Stimulated activated CD4-positive, alpha-beta T cell treated with anti-CD3 and anti-CD28 coated beads, Interleukin-1b, Interleukin-23, amount 100 ng/mL, for 4 hours (primary cell): ENCODE results near the gene LRP8.
A peak's percentile ranks its signal among the peaks of the same experiment; 100 is the strongest.

Experiments
- DNase-seq, 2 donors: peaks; one replicate each; pipeline ENCODE4 v3.0.0-alpha.2; 2020; ENCODE audit warnings: low read depth in 2 of 2

LRP8 gene

GRCh38 chr1:53328009-53328461 lies at the start of gene LRP8:
LRP8 (minus strand) TSS chr1:53328070; CDS start chr1:53327912, 158 bp downstream.
- peak; percentile 72 to 85 for DNase-seq

GRCh38 chr1:53377438-53377841 lies 49.6 kb upstream of the LRP8 start:
- no peak for DNase-seq

DNA sequence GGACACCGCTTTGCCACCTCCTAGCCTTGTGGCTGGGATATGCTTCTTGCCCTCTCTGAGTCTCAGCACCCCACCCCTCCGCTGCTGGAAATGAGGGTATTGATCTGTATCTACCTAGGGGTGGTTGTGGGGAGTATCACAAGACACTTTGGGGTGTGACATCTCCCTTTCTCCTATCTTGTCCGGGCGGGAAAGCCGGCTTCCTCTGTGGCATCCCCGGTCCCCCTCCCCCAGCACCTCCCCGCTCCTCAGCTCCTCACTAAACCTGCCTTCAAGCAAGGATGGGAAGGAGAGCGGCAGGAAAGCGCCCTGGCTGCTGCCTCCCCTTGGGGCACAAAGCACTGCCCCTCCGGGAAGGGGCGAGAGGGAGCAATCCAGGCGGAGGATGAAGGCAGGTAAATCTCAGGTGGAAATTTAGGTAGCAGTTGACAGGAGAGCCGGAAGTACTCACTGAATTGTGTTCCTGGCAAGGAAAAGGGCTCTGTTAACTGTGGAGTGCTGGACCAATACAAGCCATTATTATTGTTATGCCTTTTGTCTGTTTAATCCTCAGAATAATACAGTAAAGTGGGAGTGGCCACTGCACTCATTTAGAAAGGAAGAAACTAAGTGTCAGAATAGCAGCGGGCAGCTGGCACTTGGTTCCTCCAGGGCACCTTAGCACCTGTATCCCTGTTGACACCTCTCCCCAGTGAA lies 49.0 kb upstream of the LRP8 start:
- no peak for DNase-seq

- no peak for DNase-seq
Measured at GRCh38 chr1:53376041-53376461, 48.2 kb upstream of the LRP8 start.

DNA sequence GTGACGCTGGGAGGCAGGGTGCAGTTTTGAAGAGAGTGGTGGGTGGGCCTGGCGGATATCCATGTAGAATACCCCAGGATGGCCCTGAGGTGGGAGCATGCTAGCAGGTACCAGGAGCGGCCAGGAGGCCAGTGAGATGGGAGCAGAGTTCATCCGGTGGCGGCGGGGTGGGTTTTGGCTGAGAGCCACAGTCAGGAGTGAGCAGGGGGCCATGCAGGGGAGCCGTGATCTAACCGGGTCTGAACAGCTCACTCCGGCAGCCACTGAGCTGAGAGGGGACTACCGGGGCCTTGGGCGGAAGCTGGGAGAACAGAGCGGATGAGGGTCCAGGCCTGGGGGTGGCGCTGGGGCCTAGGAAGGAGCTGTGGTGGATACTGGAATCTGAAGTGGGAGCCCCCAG lies 47.6 kb upstream of the LRP8 start:
- DNase-seq: no peak

DNA sequence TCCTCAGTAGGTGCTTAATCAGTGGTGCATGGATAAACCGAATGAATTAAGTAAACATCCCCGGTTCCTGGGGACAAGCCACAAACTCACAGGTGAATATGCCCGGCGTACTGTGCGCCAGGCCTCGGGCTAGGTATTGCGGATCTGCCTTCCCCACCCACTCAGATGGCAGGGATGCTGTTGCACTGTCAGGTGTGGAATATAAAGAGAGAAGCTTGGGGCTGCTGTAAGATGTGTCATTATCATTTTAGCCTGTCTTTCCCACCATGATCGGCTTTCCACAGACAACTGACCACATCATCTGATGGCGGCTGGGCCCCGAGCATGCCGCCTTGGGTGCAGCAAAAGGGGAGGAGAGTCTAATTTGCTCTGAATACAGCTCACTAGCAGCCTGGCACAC lies 45.4 kb upstream of the LRP8 start:
- no peak for DNase-seq

DNA sequence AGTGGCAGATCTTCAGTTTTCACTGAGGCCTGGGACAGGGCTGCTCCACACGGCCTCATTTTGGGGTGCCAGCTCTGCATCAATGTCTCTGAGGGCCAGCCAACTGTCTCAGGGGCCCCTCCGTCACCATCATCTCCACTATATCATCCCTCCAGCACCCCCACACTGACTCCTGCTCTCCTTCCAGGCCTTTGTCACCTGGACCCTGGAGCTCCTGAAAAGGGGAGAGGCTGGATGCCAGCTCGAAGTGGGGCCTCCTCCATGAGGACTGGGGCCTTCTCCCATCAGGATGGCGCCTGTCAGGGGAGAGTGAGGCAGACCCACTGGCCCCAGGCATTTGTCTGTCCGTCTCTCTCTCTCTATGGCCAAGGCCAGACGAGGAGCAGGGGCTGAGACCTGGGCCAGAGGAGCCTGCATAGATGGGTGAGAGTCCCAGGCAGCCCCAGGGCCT lies 44.7 kb upstream of the LRP8 start:
- DNase-seq: no peak

DNA sequence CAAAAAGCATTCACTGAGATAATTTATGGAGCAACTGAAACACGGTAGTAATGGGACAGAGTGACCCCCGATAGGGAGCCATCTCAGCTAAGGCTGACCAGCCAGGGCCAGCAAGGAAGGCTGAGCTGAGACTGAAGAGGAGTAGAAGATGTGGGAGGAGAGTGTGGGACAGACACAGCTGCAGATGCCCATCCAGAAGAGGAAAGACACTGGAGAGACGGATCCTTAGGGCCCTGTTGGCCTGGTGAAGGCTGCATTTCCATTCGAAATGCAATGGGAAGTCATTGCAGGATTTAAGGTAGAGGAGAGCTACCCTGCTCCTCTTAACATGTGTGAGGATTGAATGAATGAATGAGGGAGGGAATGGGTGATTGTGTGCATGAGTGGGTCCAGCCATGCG lies 44.0 kb upstream of the LRP8 start:
- DNase-seq: no peak

DNA sequence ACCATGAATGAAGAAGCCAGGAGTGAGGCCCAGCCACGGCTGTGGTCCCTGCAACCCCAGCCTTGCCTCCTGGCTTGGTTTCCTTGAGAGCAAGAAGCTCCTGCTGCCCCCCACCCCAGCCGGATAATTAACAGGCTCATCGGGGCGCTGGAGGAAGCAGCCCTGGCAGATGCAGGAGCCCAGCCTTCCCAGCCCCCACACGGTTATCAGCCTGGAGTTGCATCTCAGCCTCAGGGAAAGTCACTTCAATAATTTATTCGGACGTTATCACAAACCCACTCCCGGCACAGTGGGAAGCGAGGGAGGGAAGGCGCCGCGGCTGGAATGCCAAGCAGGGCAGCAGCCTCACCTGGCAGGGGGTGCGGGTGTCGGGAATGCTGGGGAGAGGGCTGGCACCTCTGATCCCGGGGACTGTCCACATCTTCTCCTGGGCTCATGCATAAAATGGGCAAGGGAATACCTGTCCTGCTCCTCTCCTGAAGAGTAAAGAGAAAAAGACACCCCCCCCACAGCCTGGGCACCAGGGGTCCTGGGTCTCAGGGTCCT lies 43.3 kb upstream of the LRP8 start:
- DNase-seq: no peak

- DNase-seq: no peak
Measured at GRCh38 chr1:53370369-53370961, 42.6 kb upstream of the LRP8 start.

DNA sequence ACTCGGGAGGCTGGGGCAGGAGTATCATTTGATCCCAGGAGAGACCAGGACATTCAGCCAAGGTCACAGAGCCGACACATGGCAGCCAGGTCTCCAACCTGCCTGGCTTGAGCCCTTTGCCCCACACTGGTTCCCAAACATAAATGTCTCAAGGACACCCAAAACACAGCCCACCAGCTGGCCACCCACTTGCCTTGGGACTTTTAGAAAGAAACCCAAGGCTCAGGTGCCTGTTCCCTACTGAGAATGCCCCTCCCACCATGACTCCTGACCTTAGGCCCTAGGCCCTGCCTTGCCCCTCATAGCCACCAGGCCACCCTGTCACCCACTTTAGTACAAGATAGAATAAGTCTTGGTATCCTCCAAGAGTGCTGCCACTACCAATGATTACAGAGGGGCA lies 41.9 kb upstream of the LRP8 start:
- no peak for DNase-seq

DNA sequence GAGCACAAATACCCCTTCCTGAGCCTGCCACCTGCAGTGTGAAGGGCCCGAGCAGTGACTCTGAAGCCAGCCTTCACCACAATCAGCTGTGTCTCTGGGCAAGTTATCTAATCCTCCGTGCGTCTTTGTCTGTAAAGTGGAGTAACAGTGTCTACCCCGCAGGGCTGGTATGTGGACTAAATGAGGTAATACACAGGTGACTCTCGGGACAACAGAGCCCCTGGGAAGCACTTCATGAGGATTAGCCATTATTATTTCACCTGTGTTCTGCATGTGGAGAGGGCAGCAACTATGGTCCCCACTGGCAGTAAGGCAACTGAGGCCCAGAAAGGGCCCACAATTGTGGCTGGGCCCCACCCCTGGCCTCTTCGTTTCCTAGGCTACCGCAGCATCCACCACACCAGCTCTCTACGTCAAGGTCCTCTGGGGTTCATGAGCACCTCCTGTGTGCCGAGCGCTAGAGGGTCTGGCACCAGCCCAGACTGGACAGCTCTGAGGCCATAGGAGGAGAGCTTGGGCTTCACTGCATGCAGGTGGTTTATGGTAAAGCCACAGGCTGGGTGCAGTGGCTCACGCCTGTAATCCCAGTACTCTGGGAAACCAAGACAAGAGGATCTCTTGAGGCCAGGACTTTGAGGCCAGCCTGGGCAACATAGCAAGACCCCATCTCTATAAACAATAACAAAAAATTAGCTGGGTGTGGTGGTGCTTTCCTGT lies 41.3 kb upstream of the LRP8 start:
- DNase-seq: no peak

- DNase-seq: no peak
Measured at GRCh38 chr1:53368314-53369033, 40.6 kb upstream of the LRP8 start.

- peak in 1 of 2 donors; percentile 6 for DNase-seq
Measured at GRCh38 chr1:53367503-53368313, 39.8 kb upstream of the LRP8 start.

GRCh38 chr1:53366901-53367502 lies 39.1 kb upstream of the LRP8 start:
- DNase-seq: no peak

GRCh38 chr1:53365437-53366063 lies 37.7 kb upstream of the LRP8 start:
- DNase-seq: no peak

- DNase-seq: no peak
Measured at GRCh38 chr1:53362851-53363642, 35.2 kb upstream of the LRP8 start.

GRCh38 chr1:53362270-53362669 lies 34.4 kb upstream of the LRP8 start:
- no peak for DNase-seq

DNA sequence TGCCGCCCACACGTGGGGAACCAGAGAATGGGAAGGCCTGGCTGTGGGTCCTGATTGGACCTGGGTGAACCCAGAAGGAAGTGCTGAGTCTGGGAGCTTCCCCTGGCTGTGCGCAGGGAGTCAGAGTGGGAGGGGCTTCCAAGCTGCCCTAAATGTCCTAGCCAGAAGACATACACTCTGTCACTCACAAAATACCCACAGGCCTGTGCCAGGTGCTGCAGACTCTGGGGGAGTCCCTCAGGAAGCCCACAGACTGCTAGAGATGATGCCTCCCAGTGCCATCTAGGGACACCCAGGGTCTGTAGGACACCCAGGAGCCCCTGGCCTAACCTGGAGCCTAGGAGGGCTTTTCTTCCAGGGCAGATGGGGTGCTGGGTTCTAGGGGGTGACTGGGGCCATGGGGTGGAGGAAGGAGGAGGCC lies 33.7 kb upstream of the LRP8 start:
- DNase-seq: no peak
